ENCODE data around the gene PSD2.

The PSD2 gene

DNA sequence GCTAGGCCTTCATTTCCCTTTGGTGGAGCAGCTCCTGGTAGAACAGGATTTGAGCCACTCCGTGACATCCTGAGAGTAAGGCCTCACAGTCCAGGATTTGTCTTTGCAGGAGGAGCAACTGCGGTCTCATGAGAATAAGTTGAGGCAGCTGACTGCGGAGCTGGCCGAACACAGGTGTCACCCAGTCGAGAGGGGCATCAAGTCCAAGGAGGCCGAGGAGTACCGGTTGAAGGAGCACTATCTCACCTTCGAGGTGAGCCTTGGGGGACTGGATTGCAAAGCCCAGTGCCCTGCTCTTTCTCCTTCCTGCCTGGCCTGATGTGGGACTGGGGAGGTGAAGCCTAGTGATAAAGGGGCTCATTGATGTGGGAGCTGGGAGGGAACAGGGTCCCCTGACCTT lies 44.3 kb downstream of the PSD2 start:
- DNase-seq: no peak

DNA sequence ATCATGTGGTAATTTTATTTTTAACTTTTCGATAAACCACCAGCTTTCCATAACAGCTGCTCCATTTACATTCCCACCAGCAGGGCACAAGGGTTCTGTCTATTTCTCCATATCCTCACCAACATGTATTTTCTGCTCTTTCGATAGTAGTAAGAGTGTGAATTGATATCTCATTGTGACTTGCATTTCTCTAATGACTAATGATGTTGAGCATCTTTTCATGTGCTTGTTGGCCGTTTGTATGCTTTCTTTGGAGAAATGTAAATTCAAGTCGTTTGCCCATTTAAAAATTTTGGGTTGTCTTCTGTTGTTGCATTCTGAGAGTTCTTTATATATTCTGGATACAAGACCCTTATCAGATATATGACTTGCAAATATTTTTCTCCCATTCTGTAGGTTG lies 45.9 kb downstream of the PSD2 start:
- no peak for DNase-seq

DNA sequence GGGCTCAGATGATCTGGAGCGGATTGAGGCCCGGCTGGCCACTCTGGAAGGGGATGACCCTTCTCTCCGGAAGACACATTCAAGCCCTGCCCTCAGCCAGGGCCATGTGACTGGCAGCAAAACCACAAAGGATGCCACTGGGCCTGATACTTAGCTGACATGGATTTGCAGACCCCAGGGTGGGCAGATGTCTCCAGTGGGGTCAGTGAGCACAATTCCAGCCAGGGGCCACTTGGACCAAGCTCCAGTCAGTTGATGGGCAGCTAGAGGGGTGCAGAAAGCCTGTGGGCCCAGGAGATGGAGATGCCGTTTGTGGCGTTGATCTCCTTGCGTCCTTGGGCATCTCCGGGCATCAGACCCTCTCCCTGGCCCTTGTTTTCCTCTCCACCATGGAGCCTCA lies 46.7 kb downstream of the PSD2 start:
- no peak for DNase-seq

DNA sequence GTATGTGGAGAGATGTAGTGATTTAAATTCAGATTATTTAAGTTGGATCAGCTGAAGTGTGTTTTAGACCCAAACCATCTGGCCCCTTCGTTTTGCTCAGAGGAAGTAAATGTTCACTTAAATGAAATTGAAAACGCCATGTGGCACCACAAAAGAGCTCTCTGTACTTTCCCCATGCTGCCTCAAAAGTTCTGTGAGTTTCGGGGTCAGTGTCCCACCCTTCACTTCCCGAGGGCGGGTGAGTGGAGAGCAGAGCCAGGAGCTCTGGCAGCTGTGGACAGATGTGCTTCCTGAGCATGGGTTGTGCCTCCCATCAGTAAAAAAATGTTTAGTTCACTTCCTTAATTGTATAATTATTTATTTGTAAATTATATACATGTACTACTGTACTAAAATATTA lies 48.4 kb downstream of the PSD2 start:
- DNase-seq: no peak

DNA sequence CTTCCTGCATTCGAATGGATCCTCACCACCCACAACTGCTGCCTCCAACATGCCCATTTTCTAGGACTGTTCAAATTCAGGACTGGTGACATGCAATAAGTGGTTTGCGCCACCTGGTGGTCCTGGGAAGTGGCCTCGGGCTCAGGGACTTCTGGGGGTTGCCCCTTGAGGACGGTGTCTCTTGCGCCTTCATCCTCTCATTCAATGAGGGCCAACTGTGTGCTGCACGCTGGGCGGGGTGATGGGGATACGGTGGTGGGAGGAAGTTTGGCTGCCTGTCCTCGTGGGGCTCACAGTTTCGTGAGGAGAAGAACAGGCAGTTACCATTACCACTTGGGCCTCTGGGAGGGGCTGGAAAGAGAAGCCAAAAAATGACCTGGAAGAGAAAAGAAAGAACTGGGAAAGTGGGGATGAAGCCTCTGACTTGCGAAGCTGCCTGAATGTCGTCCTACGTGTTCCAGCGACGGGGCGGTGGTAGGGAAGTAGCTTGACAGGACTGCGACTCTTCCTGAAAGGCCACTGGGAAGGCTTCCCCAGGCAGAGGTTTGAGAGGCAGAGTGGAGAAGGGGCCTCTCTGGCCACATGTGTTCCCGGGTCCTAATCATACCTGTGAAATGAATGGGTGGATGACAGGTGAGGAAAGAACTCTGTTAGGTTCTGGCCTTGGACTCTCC lies 49.0 kb downstream of the PSD2 start:
- DNase-seq: no peak

DNA sequence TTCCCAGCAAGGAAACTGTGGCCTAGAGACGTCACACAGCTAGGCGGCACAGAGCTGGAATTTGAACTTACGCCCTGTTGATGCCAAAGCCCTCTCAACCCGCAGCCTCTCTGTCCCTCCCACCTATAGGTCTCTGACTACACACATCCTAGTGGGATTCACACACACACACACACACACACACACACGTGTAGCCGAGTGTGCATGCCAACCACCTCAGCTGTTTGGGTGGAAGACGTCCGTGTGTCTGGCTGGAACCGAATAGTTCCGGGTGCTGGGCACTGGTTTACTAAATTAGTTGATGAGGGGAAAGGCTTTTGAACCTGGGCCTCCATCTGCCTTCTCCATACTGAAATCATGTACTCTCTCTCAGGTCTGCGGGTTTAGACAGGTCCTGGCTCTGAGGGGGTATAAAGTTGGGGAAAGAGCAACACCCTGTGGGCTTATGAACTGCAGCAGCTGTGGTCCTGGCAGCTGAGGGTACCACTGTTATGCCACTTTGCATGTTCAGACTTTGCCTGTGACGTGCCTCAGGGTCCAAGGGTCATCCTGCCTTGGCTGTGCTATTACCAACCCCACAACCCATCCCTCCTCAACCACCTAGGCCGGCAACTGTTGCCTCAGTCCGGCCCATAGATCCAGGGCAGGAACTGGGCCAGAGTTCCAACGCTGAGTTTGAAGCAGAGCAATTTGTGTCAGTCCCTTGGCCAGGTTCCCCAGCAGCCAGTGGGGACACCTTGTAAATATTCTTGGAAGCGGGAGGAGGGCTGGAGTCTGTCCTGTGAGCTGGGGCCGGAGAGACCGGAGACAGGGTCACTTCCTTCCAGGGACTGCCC lies 50.5 kb downstream of the PSD2 start:
- no peak for DNase-seq

DNA sequence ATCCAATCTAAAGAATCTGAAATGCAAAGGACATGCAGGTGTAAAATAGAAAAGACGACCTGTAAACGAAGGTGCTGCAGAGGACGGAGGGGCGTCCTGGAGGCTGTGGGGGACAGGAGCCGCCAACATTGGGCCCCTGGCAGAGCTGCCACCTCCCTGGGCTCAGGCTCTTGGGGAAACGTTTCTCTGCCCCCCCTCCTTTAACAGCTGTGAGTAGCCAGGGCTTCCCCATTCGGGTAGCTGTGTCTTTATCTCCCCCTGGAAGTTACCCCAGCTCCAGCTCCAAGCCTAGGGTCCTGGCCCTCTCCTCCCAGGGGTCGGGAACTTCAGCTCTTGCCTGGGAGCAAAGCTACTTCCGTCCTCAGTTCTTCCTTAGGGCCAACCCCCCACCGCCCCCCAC lies 51.5 kb downstream of the PSD2 start:
- DNase-seq: no peak

DNA sequence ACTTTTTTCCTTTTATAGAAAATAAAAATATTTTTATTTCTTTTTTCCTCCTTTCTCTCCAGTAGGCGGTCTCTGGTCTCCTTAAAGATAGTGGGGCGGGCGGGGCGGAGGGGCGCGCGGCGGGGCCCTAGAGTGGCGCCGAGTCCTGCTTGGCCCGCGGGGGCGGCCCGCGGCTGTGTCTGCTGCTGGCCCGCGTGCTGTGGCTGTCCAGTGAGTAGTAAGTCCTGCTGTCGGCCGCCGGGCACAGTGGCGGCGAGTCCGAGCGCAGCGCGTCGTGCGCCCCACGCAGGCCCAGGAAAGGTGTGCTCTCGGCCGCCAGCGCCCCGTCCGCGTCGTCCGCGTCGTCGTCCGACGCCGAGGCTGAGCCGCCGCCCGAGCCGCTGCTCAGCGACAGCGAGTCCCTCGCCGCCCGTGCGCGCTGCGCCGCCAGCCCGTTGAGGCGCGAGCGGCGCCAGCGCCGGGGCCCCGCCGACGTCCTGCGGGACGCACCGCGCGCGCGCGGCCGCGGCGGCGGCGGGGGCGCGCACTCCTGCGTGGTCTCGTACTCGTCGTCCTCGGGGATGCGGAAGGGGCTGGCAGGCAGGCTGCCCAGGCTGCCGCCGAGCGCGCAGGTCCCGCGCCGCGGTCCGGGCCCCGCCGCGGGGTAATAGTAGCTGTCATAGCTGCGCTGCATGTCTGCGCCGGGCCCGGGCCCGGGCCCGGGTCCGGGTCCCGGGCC lies 52.3 kb downstream of the PSD2 start:
- DNase-seq: no peak

DNA sequence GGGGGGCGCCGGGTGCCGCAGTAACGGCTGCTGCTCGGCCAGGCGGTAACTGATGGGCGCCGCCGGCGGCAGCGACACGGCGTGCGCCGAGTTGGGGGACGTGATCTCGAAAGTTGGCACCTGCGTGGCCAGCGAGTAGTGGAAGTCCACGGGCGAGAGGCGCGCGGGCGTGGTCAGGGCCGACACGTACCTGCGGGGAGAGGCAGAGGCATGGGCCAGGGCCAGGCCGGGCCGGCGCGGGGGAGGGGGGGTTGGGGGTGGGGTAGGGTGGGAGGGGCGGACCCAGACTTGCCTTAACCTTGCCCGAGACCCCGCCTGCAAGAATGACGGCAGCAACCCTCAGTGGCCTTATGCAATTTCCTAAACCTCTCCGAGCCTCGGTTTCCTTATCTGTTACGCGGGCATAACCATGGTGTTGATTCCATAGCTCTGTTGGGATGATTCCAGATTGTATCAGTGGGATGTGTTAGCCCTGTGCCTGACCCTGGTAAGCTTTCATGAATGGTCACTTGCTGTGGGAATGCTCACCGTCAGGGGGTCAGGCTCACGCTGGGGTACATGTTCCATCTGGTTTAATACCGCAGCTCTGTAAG lies 53.0 kb downstream of the PSD2 start:
- DNase-seq: no peak

DNA sequence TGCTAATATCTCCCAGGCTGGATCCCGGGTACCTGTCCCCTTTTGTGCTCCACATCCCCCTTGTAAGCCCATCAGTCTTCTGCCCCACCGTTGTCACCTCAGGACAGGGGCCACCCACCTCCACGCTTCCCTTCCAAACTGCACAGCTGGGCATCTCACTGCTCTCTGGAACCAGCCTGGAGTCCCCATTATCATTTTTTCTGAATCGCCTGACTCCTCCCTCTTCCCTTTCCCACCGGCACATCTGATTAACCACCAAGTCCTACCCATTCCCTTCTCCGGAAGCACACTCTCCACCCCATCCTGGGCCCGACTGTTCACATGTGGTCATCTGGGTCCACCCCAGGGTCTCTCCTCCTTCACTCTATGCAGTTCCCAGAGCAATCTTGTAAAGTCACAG lies 53.9 kb downstream of the PSD2 start:
- no peak for DNase-seq

DNA sequence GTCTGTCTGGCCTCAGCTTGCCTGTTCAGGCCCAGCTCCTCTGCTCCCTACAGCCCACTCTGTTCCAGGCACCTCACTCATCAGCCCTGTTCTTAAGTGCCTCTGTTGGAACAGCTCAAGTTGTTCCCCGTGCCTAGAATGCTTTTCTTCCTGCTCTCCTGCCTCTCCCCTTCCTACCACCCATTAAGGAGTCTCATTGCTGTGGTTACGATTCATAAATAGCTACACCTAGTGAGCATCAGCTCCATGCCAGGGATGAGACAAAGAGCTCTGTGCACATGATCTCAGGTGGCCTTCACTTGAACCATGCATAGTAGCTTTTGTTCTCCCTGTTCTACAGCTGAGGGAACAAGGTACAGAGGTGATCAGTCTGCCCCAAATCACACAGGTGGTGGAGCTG lies 54.3 kb downstream of the PSD2 start:
- no peak for DNase-seq

DNA sequence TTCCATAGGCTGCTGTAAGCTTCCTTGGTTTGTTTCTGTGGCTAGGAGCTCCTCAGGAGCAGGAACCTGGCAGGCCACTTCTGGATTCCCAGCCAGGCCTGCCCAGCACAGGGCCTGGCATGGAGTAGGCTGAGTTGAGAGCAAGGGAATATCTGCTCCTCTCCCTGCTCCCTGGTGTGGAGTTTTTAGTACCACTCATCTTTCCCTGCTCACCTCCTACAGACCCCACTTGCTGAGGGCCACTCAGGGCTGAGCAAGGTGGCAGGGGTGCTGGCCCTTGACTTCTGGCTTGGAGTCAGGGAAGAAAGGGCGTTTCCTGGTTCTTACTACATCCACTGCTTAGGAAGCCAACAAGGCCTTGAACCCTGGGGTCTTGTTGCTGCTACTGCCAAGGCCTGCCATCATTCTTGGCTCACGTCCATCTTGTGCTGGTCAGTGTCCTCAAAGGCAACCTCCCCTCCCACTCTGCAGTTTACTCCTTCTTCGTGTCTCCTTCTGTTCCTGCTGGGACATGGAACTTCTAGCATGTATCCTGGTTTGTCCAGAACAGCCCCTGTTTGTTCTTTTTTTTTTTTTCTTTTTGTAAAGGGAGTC lies 54.9 kb downstream of the PSD2 start:
- no peak for DNase-seq

DNA sequence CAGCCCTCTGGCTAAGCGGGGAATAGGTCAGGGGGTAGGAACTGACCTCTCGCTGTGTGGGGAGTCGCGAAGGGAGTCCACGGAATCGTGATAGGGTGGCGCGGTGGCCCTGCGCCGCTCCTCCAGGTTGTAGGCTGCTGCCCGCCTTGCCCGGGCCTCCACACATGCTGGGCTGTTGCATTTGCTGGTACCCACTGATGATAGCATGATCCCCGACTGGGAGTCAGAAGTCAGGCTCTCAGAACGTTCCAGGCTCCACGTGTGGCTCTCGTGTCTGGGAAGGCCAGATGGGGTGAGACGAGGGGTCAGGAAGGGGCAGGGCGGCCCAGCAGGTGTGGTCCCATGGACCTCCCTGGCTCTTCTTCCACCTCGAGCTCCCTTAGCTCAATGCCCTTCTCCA lies 56.0 kb downstream of the PSD2 start:
- no peak for DNase-seq

DNA sequence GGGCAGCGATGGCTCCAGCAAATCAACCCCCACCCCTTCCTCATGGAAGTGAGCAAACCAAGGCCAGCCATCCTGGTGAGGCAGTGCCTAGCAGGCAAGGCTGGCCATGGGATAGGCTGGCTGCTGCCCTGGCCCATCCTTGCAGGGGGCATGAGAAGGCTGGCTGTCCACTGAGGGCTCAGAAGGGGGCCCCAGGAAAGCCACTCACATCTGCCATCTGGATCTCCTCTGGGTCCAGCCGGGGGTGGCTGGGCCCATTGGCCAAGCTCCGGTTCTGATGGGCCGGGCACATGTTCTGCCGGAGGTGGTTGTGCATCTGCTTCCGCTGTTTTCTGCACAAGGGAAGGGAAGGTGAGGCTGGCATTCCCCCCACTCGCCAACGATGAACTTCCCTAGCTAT lies 57.1 kb downstream of the PSD2 start:
- no peak for DNase-seq

DNA sequence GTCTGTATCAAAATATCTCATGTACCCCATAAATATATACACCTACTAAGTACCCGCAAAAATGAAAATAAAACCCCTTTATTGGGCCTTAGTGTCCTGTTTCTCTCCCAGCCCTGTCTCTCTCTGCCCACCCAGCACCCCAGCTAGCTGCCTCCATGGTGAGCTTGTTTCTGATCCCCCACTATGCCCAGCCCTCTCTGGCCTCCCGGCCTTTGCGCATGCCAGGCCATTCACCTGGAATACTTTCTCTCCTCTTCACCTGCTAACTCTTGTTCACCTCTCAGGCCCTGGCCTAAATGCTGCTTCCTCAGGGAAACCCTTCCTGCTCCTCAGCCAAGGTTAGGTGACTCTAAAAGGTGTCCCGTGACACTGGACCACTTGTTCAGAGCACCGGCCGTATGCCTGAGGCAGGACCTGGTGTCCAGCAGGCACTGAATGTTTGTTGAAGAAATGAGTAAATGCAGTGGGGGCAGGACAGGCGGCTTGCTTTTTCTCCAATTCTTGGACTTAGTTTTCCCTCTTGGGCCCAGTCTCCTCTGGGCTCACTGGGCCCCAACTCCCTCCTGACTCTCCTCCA lies 58.5 kb downstream of the PSD2 start:
- no peak for DNase-seq

DNA sequence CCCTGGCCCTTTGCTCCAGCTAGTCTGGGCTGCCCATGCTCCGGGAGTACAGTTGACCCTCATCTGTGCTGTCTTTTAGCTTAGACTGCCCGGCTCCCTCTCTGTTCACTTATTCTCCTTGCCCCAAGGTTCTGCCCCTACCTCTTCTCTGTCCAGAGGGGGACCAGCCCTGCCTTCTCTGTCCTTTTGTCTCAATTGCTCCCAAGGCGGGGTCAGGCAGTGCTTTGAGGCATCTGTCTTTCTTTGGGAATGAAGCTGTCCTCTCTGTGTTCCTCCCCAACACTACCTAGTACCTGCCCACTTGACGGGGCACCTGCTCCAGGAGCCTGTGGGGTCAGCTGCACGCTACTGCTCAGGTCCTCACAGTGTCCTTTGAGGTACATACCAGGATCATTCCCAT lies 59.3 kb downstream of the PSD2 start:
- DNase-seq: no peak

DNA sequence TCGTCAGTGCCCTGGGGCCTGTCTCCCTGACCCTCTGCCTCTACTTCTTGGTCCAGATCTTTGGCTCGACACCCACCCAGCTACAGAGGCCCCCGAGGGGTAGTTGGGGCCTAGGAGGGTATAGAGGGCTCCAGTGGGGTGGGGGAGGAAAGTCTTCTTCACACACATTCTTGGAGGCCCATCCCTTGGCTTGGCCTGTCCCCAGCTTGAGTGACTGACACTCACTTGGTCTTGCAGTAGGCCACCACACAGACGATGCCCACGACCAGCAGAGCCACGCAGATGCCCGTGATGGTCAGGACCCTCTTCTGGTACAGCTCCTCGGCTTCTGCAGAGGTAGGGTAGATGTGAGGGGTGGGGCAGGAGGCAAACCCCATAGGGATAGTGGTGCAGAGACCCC lies 59.8 kb downstream of the PSD2 start:
- no peak for DNase-seq

DNA sequence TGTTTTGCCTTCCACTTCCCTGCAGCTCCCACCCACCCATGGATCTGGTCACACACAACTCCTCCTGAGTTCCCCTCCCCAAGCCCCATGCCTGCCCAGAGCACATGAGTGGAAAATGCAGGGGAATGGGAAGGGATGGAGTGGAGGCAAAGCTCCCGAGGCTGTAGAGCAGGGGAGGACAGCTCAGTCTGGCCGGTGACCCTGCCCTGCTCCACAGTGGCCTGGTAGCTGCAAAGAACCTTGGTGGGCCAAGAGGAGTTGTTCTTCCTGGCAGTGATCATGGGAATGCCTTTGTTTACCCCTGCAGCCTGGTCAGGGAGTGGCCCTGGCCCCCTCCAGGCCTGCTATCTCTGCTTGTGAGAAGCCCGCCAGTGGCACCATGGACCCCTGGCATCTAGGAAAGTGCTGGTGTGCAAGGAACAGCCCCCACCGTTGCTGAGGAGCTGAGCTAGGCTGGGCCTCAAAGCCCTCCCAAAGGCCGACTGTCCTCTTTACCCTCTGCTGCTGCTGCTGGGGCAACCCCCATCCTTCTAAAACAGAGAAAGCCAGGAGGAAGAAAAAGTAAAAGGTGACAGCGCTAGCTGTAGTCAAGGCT lies 60.4 kb downstream of the PSD2 start:
- DNase-seq: no peak

DNA sequence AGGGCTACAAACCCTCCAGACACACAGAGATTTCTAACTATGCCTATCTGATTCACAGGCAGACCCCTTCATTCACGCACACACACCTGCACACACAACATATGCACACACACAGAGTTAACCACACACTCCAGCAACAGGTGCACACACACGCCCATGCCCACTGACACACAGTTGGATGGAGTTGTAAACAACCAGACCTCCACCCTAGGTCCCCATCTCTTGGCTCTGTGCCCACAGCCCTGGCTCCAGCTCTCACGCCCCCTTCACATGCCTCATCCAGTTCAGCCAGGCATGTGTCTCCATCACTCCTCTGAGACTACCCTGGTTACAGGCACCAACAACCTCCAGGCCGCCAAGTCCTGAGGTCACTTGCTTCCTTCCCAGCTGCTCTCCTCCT lies 61.1 kb downstream of the PSD2 start:
- peak; percentile 66 for DNase-seq

DNA sequence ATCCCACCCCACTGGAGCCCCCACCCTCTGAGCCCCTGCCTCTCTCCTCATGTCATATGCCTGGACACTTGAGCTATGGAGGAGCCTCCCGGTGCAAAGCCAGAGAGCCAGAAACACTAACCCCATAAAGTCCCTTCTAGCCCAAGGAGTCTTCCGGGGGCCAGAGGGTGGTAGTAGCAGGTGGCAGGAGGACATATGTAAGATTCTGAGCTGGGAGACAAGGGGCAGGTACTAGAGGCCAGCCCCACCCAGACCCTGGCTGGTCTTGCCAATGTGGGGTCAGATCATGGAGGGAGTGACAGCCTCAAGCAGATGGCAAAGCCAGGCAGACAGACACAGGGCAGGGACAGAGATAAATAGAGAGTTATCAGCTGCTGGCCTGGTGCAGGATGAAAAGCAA lies 63.4 kb downstream of the PSD2 start:
- DNase-seq: no peak

DNA sequence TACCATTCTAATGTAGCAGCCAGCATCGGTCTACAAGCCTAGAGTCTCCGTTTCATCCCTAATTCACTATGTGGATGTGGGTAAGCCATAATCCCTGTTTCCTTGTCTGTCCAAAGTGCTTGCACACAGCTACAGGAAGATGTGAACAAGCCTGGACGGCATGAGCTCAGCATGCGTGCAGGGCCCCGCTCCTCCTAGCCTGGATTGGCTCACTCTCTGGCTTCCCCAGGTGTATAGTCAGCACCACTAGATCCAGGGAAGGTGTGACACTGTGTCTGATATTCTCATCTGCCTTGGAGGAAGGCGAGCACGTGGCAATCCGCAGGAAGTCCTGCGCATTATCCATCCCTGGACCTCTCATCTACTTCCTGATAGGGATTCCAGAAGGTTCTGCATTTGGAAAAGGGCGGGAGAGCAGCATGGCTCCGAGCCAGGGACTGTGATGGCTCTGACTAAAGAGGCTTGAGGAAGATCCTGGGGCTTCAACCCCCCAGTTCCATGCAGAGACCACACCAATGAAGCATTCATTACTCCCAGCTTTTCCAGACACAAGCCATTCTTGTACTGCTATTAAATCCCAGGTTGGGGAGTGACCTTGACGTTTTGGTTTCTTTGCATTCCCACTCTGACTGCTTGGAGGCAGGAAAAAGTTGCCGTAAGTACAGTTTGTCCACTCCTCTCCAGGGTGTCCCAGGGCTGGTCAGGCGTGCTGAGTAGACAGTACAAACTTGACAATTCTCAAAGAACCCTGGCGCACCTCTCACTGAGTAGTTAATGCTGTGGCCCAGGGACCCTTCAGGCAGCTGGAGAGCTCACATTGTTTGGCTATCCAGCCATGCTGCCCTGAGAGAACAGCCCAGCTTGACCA lies 65.6 kb downstream of the PSD2 start:
- DNase-seq: no peak

DNA sequence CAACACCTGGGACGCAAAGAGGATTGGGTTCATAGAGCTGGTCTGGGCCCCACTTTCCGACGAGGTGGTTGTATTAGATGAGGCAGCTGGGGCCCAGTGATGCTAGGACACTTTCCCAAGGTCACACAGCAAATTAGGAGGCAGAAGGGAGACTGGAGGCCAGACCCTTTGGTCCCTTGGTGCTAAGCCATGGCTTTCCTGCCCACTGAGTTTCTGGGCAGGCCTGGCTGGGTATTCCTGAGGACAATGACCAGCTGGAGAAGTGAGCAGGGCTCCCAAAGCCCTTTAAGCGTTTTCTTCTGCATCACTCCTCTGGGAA lies 66.2 kb downstream of the PSD2 start:
- no peak for DNase-seq
